ENCODE data around the gene ASIC3.

ASIC3 gene

DNA sequence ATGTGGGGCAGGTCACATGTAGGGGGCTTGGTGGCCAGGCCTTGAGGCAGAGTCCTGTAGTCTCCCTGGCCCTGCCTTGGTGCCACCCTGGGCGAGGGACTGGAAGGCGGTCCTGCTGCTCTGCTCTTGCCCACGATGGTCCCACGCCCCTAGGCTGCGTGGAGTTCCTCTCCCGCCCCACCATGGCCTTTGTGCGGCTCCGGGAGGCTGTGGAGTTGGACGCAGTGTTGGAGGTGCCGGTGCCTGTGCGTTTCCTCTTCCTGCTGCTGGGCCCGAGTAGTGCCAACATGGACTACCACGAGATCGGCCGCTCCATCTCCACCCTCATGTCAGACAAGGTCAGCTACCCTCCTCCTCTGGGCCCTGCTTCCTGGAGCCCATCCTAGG, 22.2 kb downstream of the ASIC3 start:
- DNase-seq (ENCODE audit: low read depth): no peak

GRCh38 chr7:151071032-151071866, 22.9 kb downstream of the ASIC3 start:
- no peak for DNase-seq (ENCODE audit: low read depth)

DNA sequence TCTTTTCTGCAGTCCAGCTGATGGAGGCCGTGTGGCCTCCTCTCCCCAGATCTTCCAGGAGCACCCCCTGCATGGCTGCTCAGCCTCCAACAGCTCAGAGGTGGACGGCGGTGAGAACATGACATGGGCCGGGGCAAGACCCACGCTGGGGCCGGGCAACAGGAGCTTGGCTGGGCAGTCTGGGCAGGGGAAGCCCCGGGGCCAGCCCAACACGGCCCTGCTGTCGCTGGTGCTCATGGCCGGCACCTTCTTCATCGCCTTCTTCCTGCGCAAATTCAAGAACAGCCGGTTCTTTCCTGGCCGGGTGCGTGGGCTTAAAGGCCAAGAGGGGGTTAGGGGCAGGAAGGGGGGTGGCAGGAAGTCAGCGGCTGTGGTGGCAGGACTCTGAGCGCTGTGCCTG, 25.7 kb downstream of the ASIC3 start:
- no peak for DNase-seq (ENCODE audit: low read depth)

DNA sequence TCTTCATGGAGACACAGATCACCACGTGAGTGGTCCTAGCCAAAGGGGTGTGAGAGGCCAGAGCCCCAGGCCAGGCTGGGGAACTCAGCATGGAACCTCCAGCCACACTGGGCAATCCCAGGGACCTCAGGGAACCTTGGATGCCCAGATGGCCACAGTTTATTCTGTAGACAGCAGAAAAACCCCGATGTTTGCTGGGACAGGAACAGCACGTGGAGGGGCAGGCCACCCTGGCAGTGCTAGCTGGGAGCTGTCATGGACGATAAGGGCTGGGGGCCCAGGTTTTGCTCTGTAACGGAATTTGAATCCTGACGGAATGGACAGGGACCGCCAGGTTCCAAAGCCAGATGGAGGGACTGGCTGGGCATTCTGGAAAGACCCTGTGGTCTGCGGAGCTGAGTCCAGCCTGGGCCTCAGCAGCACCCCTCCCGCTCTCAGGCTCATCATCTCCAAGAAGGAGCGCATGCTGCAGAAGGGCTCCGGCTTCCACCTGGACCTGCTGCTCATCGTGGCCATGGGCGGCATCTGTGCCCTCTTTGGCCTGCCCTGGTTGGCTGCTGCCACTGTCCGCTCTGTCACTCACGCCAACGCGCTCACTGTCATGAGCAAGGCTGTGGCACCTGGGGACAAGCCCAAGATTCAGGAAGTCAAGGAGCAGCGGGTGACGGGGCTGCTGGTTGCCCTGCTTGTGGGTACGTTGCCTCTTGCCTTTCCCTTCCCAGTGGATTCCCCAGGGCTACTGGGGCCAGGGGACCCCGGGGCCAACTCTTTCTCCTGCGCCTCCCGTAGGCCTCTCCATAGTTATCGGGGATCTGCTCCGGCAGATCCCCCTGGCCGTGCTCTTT, 26.7 kb downstream of the ASIC3 start:
- DNase-seq (ENCODE audit: low read depth): no peak

DNA sequence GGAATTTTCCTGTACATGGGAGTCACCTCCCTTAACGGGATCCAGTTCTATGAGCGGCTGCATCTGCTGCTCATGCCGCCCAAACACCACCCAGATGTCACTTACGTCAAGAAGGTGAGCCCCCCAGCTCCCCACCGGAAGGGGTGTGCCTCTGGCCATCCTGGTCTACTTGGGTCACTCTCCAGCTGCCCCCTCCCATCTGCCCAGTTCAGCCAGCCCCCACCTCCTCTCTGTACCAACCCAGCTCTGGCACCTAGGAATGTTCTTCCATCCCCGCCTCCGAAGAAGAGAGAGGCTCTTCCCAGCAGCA, 27.3 kb downstream of the ASIC3 start:
- DNase-seq (ENCODE audit: low read depth): no peak

DNA sequence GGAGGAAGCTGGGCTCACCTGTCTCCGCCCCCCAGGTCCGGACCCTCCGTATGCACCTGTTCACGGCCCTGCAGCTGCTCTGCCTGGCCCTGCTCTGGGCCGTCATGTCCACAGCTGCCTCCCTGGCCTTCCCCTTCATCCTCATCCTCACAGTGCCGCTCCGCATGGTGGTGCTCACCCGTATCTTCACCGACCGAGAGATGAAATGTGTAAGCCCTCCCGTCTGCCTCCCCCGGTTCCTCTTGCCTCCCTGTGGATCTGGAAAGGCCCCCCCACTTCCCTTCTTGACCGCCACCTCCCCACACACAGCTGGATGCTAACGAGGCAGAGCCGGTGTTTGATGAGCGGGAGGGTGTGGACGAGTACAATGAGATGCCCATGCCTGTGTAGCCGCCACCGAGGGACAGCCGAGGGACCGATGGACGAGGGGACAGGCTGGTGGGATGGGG, 27.7 kb downstream of the ASIC3 start:
- DNase-seq (ENCODE audit: low read depth): no peak

DNA sequence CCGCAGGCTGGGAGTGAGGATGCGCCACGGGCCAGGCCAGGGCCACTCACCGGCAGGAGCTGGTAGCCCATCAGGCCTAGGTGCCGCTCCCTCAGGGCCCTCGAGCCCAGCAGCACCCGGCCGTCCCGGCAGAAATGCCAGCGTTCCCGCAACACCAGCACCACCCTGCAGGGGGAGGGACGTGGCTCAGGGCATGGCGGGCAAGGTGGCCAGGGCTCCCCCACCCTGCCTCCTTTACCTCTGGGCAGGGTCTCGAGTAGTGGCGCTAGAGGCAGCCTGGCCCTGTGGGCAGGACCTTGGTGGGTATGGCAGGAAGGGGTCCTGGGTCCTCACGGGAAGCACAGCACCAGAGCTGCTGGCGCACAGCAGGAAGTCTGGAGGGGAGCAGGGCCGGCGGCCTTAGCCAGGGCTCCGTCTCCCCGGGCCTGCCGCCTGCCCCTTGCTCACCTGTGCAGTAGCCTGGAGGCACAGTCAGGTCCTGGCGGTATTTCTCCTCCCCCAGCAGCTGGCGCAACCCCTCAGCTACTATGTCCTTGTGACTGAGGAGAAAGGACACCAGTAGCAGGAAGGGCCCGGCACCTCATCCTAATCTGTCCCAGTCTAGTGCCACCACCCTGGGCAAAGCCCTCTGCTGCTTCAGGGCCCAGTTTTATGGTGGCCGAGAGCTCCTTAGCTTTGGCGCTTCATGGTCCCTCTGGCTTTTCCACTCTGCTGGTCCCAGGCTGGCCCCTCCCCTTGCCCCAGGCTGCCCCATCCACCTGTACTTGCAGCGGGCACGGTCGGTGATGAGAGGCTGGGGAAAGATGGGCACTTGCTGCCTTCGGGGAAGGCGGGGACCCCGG, 28.8 kb downstream of the ASIC3 start:
- no peak for DNase-seq (ENCODE audit: low read depth)

DNA sequence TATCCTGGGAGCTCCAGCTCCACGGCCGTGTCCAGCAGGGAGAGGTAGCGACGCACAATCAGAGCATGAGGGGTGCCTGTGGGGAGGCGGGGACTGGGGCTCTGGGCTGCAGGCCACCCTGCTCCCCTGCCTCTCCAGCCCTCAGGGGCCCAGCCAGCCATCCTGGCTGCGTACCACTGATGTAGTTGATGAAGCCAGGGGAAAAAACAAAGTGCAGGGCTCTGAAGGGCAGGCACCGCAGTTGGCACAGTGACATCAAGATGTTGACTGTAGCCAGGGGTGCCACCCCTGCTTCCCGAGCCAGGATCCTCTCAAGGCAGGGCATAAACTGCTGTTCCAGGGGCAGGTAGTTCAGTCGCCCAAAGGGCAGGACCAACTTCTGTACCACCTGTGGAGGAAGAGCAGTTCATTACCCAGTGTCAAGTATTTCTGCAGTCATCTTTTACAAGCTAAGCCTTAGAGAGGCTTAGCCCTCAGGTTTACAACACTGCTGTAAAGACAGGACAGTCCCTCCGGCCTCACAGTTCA, 29.4 kb downstream of the ASIC3 start:
- DNase-seq (ENCODE audit: low read depth): no peak

DNA sequence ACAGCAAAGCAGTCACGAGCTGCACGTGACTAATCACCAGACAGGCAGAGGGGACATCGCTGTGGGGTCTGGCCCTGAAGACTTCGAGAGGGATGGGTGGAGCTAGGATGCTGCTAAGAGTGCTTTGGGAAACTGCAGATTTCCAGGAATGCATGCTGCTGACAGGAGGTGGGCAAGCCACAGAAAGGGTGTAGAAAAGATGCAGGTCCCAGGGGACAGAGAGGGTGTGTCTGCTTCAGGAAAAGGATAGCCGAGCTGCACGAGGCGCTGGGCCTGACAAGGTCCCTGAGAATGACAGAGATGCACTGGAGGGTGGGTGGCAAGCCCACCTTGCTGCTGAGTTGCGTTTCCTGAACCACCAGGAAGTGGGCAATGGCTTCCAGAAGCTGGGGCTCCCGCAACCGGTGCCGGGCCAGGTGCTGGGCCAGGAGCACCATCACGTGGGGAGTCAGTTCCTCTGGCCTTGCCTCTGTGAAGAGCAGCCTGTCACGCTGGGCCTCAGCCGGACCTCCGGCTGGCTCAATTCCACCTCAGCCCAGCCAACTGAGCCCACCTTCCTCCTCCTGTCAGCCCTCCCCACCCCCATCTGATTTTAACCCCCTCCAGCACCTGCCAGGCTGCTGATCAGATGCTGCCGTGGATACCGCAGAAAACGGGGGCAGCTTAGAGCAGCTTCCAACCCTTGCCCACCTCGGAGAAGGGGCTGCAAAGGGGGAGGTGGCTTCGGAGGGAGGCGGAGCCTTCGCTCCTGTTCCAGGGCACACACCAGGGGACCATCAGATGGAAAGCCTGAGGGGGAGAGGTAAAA, 30.1 kb downstream of the ASIC3 start:
- no peak for DNase-seq (ENCODE audit: low read depth)

GRCh38 chr7:151079199-151079910, 31.0 kb downstream of the ASIC3 start:
- DNase-seq (ENCODE audit: low read depth): no peak

GRCh38 chr7:151080067-151080521, 31.8 kb downstream of the ASIC3 start:
- DNase-seq (ENCODE audit: low read depth): no peak

- DNase-seq (ENCODE audit: low read depth): peak; percentile 86
These were observed 32.3 kb downstream of the ASIC3 start, which contains the start of gene FASTK for GRCh38 chr7:151080522-151081169. Gene FASTK (minus strand): TSS chr7:151080809. CDS start chr7:151080766, 43 bp downstream.

GRCh38 chr7:151081170-151082101, 33.1 kb downstream of the ASIC3 start:
- DNase-seq (ENCODE audit: low read depth): no peak

GRCh38 chr7:151082141-151083070, 34.1 kb downstream of the ASIC3 start:
- no peak for DNase-seq (ENCODE audit: low read depth)

- DNase-seq (ENCODE audit: low read depth): no peak
These were observed 34.9 kb downstream of the ASIC3 start, which contains the start of gene TMUB1 for GRCh38 chr7:151083071-151083823. Gene TMUB1 (minus strand): TSS chr7:151083493. CDS start chr7:151082563, 930 bp downstream.

GRCh38 chr7:151083824-151084160, 35.5 kb downstream of the ASIC3 start:
- no peak for DNase-seq (ENCODE audit: low read depth)

DNA sequence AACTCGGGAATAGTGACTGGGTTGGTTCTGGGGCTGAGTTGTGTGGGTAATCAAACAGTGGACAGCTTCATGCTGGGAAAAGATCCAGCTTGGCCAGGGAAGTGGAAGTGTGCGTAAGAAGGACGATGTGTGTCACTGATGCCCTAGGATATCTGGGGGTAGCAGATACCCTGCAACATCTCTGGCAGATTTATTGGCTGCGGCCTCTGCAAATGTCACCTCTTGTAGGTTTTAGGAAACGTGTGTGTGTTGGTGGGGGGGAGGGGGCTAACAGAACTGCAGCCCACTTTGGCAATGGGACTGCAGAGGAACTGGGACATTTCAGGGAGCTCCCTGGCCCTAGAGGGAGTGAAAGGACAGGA, 37.0 kb downstream of the ASIC3 start:
- DNase-seq (ENCODE audit: low read depth): no peak

Data from amniotic epithelial cell (primary cell).